Neural cell (in vitro differentiated cells): ENCODE data around the gene TCEA3.

ENCODE experiments used
- SMC3 ChIP-seq: fragments of 450-650 bp; conservative IDR thresholded peaks from 2 replicates; pipeline ENCODE4 v1.6.1; 2014; ENCODE audit warnings: antibody characterized with exemption, mild to moderate bottlenecking, moderate library complexity; ENCODE audit not compliant: poor library complexity
- TAF1 ChIP-seq: IDR thresholded peaks from 2 replicates; pipeline ENCODE4 v1.6.1; 2012; ENCODE audit warnings: low read depth
- TF ChIP-seq, protein P1 (sequence below): fragments of 450-650 bp; IDR thresholded peaks from 2 replicates; pipeline ENCODE4 v1.5.1; 2014; ENCODE audit warnings: antibody characterized with exemption, mild to moderate bottlenecking, moderate library complexity; ENCODE audit not compliant: poor library complexity, severe bottlenecking

DNA sequence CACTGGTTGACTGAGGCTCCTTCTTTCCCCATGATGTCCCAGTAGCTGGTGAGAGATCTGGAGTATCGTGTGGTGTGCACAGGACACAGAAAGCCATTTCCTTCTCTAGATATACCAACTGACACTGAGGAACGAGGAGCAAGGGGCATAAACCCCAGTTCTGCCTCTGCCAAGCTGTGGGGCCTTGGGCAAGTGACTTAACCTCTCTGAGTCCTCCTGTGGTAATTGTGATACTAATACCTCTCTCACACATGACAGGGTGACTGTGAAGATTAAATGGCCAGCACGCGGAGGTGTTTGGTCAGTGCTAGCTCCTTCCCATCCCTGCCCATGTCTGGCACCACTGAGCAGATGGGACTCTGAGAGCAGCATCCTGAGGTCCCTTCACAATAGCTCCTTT is 26.3 kb upstream of the TCEA3 start:
- TF ChIP-seq SMC3: no peak
- TF ChIP-seq, protein P1, sequence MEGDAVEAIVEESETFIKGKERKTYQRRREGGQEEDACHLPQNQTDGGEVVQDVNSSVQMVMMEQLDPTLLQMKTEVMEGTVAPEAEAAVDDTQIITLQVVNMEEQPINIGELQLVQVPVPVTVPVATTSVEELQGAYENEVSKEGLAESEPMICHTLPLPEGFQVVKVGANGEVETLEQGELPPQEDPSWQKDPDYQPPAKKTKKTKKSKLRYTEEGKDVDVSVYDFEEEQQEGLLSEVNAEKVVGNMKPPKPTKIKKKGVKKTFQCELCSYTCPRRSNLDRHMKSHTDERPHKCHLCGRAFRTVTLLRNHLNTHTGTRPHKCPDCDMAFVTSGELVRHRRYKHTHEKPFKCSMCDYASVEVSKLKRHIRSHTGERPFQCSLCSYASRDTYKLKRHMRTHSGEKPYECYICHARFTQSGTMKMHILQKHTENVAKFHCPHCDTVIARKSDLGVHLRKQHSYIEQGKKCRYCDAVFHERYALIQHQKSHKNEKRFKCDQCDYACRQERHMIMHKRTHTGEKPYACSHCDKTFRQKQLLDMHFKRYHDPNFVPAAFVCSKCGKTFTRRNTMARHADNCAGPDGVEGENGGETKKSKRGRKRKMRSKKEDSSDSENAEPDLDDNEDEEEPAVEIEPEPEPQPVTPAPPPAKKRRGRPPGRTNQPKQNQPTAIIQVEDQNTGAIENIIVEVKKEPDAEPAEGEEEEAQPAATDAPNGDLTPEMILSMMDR: no peak
- TF ChIP-seq TAF1: no peak
